HG02938 (cell line): ENCODE measurements around the gene CXCL6.

Experiments
- ATAC-seq: cut with Tn5 transposase; IDR thresholded peaks from one replicate; pipeline ENCODE4 v1.9.1; 2021; ENCODE audit warnings: mild to moderate bottlenecking, moderate library complexity; ENCODE audit not compliant: unreplicated experiment

The CXCL6 gene

DNA sequence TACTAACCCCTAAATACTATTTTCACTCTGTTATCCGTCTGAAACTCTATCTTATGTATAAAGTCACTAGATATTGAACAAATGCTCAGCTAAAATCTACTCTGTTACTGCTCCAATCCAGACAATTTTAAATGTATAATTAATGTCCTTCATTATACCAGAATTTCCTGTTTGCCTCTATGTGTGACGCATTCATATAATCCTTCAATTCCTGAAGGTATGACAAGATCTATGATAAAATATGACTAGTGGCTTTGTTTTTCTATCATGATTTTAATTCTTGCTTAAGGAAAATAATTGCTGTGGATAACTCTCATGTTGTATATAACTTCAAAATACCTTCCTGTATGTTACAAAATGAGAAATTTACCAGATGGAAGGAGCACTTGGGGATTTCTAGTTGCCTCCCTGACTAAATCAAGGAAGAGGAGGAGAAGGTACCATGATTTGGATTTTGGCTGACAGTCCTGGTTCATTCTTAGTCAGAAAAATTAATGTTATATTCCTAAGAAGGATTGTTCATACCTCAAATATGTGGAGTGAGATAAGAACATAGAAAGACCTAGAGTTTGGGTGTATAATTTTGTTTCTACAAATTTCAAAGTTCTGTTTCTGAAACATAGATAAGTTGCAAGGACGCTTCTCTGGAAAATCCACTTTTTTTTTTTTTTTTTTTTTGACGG is 4.9 kb downstream of the CXCL6 start:
- ATAC-seq = no peak

DNA sequence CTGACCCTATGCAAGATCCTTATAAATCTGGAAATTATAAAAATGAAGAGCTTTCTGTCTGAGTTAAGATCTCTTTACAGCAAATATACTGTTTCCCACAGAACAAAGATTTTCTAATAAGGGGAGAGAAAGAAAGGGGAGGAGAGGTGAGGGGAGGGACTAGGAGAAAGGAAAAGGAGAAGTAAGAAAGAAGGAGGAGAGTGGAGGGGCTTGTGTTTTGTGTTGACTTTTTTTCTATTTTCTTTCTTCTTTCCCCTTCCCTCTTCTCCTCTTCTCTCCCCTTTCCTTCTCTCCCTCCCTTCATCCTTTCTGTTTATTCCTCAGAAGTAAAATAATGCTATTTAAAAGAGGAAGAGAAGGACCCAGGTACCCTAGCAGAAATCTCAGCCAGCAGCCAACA is 6.2 kb downstream of the CXCL6 start:
- ATAC-seq = no peak

- no peak for ATAC-seq
Measured at GRCh38 chr4:73843369-73843768, 6.9 kb downstream of the CXCL6 start.

DNA sequence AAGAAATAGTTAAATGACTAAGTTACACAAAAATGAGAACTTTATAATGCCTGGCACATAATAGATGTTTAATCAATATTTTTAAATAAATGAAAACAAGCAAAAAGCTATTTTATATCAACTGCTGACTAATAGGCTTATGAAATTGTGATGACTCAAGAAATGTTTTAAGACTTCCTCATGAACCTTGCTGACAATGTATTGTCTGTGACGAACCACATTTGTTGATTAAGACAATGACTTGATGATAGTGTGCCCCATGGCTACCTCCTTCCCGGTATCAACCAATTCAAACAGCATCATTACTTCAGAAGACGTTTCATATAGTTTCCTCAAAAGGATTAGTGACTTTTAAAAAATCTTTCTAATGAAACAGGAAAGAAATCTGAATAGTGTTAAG is 7.9 kb downstream of the CXCL6 start:
- no peak for ATAC-seq

- ATAC-seq = no peak
Measured at GRCh38 chr4:73844806-73845205, 8.3 kb downstream of the CXCL6 start.

DNA sequence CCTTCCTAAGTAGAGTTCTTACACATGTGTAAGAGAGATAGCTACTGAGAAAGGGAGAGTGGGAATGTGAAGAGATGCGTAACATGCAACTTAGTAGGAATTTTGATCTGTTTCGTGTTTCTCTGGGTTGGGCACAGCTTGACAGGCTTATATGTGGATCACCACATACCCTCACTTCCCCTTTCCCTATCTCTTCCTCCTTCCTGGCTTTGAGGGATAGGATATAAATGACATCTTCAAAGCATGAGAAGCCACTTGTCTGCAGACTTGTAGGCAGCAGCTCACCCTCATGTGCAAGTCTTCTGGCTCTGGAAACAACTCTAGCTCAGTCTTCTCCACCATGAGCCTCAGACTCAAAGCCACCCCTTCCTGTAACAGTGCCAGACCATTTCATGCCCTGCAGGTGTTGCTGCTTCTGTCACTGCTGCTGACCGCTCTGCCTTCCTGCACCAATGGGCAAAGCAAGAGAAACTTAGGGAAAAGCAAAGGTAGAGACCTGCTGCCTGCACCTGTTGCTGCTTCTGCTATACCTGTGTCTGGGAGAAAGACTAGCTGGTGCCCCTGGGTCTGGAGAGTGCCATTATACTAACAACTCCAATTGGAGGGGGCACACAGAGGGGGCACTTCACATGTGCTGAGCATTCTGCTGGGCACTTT is 11.2 kb downstream of the CXCL6 start:
- ATAC-seq = no peak

DNA sequence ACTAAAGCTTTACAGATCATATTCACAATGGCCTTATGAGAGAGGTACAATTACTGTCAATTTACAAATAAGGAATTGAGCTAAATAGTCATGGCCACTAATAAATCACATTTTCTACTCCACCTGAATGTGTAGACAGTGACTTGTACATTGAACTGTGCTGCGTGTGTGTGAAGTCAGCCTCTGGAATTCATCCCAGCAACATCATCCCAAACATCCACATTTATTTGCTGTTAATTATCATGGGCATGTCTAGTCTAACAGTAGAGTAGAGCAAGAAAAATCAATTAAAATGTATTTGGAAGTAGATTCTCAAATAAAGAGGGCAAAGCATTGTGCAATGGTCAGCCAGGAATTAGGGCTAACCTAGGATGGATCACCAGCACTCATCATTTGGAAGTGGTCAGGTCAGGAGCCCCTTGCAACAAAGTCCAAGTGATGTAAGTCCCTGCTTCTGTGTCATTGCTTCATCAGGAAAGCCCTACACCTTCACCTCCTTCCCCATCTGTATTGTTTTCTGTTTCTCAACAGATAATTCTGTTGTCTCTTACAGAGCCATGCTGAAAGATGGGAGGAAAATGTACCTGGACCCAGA is 11.8 kb downstream of the CXCL6 start:
- no peak for ATAC-seq

- ATAC-seq = no peak
Measured at GRCh38 chr4:73850261-73850970, 13.9 kb downstream of the CXCL6 start.

GRCh38 chr4:73851293-73851692 is 14.8 kb downstream of the CXCL6 start:
- ATAC-seq = no peak

GRCh38 chr4:73852771-73853170 is 16.3 kb downstream of the CXCL6 start:
- no peak for ATAC-seq

DNA sequence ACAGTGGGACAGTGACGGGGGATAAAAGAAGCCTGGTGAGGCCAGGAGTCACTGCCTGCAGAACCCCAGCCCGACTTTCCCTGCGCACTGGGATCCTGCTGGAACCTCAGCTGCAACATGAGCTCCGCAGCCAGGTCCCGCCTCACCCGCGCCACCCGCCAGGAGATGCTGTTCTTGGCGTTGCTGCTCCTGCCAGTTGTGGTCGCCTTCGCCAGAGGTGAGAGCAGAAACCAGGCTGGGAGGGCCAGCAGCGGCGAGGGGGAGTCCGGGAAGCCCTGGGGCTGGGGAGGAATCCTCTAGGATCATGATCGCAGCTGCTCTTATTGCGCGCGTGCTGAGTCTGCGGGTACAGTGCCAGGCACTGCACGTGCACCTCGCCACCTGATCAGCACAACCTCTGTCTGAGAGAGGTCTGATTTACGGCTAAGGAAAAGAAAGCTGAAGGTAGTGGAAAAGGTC is 16.8 kb downstream of the CXCL6 start, which contains the start of gene PF4V1:
Gene PF4V1 (plus strand): TSS at position 51 of the 459 bp plus-strand sequence. CDS start 67 bp downstream, at position 118.
- ATAC-seq = no peak

DNA sequence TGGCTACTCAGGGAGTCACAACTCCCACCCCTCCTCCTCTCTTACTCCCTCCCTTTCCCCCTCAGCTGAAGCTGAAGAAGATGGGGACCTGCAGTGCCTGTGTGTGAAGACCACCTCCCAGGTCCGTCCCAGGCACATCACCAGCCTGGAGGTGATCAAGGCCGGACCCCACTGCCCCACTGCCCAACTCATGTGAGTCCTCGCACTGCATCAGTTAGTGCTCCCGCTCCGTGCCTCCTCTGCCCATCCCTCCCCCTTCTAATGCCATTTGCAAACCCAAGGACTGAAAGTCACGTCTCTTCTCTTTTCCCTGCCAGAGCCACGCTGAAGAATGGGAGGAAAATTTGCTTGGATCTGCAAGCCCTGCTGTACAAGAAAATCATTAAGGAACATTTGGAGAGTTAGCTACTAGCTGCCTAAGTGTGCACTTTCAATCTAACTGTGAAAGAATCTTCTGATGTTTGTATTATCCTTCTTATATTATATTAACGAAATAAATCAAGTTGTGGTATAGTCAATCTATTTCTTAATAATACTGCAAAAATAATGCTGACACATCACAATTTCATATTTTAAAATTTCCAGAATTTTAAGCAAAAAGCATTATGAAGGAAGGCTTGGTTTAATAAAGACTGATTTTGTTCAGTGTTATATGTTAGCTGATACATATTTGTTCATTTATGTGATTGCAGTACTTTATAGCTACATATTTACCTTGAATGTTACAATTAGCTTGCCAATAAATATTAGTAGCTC is 17.4 kb downstream of the CXCL6 start:
- ATAC-seq = no peak

GRCh38 chr4:73855406-73855805 is 18.9 kb downstream of the CXCL6 start:
- no peak for ATAC-seq

DNA sequence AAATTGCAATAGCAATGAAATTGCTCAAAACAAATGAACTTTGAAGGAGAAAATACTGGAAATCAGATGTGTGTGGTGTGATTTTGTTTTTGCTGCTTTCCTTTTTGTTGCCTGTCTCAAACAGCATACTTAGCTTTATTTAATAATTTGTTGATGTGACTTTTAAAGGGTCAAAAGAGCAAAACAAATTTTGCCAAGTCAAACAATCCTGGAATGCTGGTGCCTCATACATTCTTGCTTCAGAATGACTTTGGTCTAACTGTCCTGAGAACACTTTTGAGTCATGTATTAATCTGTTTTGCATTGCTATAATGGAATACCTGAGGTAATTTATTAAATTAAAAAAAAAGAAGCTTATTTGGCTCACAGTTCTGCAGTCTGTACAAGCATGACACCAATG is 20.0 kb downstream of the CXCL6 start:
- ATAC-seq = no peak

DNA sequence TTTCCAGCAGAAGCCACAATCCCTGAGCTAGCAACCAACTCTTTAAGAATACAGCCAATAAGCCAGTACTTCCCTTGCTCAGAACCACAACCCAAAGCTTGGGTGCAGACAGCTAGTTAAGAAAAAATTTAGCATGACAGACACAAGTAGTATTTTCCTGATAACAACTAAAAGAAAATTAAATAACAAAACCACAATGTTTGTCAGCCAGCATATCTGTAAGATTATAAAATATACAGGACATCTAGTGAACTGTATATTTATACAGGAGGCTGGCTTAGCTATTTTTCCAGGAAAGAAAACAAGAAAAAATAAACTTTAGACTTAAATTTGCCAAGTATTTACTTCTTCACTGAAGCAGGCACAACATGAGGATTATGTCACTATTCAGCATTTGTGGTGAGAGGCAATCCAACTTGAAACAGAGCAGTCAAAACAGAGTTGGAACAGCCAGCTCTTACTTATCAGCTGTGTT is 23.2 kb downstream of the CXCL6 start:
- ATAC-seq = no peak

DNA sequence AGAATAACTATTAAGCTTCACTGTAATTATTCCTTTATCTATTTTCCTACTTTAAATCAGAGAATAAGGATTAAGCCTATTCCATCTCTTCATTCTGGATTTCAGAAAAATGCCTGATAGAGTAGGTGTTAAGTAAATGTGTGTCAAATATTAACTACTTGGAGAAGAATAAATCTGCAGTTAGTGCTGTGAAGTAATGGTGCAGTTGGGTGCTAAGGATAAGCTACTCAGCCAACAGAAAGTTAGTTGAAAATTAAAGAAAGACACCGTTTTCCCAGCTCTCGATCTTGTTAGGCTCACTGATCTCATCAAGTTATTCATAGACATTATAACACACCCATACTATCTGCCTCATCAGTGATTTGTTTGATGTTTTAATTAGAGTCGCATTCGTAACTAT is 23.7 kb downstream of the CXCL6 start:
- ATAC-seq = no peak

GRCh38 chr4:73860917-73861316 is 24.4 kb downstream of the CXCL6 start:
- ATAC-seq = no peak

DNA sequence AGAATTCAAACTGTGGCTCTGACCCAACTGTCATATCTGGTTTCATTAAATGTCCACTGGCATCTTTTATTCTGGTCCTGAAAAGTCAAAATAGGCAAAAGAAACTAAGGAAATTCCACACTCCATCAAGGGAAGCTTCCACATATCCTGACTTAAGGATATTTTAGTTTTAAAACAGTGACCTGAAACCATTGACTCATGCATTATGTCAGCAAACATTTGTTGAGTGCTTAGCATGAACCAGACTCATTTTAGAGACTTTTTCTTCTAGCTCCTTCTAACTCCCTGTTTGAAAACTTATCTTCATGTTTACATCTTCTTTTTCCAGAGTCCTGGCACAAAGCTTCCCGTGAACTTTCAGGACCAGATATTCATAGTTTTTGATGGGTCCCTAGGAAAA is 25.8 kb downstream of the CXCL6 start:
- no peak for ATAC-seq

- no peak for ATAC-seq
Measured at GRCh38 chr4:73864365-73864764, 27.9 kb downstream of the CXCL6 start.

DNA sequence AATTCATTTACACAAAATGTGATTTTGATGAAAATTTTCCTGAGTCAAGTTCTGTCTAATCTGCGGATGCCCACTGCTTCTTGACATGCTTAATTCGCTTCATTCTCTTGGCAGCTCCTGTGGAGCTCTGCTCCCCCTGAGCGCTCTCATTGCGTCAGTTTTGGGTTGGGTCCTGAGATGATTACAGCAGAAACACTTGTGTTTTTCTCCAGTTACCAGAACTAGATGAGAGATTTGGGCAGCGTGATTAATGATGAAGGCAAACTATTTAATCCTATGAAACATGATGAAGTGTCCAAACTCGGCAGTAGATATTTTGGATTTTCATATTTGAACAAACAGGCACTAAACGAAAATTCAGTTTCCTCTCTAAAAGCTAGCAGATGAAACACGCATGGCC is 28.5 kb downstream of the CXCL6 start:
- no peak for ATAC-seq
